ENCODE data around the gene AP4S1.
A peak's percentile ranks its signal among the peaks of the same experiment; 100 is the strongest.
"Not testable (repeated sequence)": the region's sequence is repeated elsewhere in the genome, so short reads cannot be mapped to it uniquely, and the experiment has no call there.

The AP4S1 gene

GRCh38 chr14:31026450-31027235 lies 1.2 kb downstream of the AP4S1 start:
- H3K9ac ChIP-seq (ENCODE audit: low read depth, low read length) = peak overlapping the region; percentile 90
- no peaks in the 10 kb centered on the region for H3K36me3 ChIP-seq (ENCODE audit: insufficient read depth, low read length)
- H3K27me3 ChIP-seq (ENCODE audit: control insufficient read depth, insufficient read depth, low read length) = no peaks in the 10 kb centered on the region

GRCh38 chr14:31027847-31028246 lies 2.4 kb downstream of the AP4S1 start:
- Histone ChIP-seq H3K4me2 (ENCODE audit: low read length) (peak overlapping the region; percentile 80), H3K36me3 (ENCODE audit: insufficient read depth, low read length) (no peaks in the 10 kb centered on the region), H3K9ac (ENCODE audit: low read depth, low read length) (no peak overlapping the region), H3K27me3 (ENCODE audit: control insufficient read depth, insufficient read depth, low read length) (no peaks in the 10 kb centered on the region), H3K9me3 (replicated peaks; ENCODE audit: low read length) (no peaks in the 10 kb centered on the region), H3K4me1 (ENCODE audit: control insufficient read depth, insufficient read depth, low read length) (peaks cover 18% of the 10 kb centered on the region), H3K4me3 (ENCODE audit: low read length) (no peak overlapping the region)

More at GRCh38 chr14:31026450-31027235, 1.2 kb downstream of the AP4S1 start:
- Histone ChIP-seq H3K9me3 (replicated peaks; ENCODE audit: low read length) (no peaks in the 10 kb centered on the region), H3K4me3 (ENCODE audit: low read length) (peak overlapping the region; percentile 99), H3K4me1 (ENCODE audit: control insufficient read depth, insufficient read depth, low read length) (peaks cover 17% of the 10 kb centered on the region), H3K4me2 (ENCODE audit: low read length) (peak overlapping the region; percentile 80)

- no peak overlapping the region for H3K4me3 ChIP-seq (ENCODE audit: low read length)
- H3K4me1 ChIP-seq (ENCODE audit: control insufficient read depth, insufficient read depth, low read length) = peaks cover 16% of the 10 kb centered on the region
- no peak overlapping the region for H3K9ac ChIP-seq (ENCODE audit: low read depth, low read length)
- no peaks in the 10 kb centered on the region for H3K27me3 ChIP-seq (ENCODE audit: control insufficient read depth, insufficient read depth, low read length)
- H3K4me2 ChIP-seq (ENCODE audit: low read length) = no peak overlapping the region
- H3K36me3 ChIP-seq (ENCODE audit: insufficient read depth, low read length) = no peaks in the 10 kb centered on the region
- no peaks in the 10 kb centered on the region for H3K9me3 ChIP-seq (replicated peaks; ENCODE audit: low read length)
These were observed 3.8 kb downstream of the AP4S1 start for GRCh38 chr14:31029016-31029970.

GRCh38 chr14:31030469-31030868 lies 5.0 kb downstream of the AP4S1 start:
- H3K4me2 ChIP-seq (ENCODE audit: low read length) = no peak overlapping the region
- H3K4me3 ChIP-seq (ENCODE audit: low read length) = no peak overlapping the region
- H3K36me3 ChIP-seq (ENCODE audit: insufficient read depth, low read length) = no peaks in the 10 kb centered on the region
- no peak overlapping the region for H3K9ac ChIP-seq (ENCODE audit: low read depth, low read length)
- no peaks in the 10 kb centered on the region for H3K27me3 ChIP-seq (ENCODE audit: control insufficient read depth, insufficient read depth, low read length)
- H3K9me3 ChIP-seq (replicated peaks; ENCODE audit: low read length) = no peaks in the 10 kb centered on the region
- peaks cover 11% of the 10 kb centered on the region for H3K4me1 ChIP-seq (ENCODE audit: control insufficient read depth, insufficient read depth, low read length)

- no peaks in the 10 kb centered on the region for H3K36me3 ChIP-seq (ENCODE audit: insufficient read depth, low read length)
- H3K4me1 ChIP-seq (ENCODE audit: control insufficient read depth, insufficient read depth, low read length) = peaks cover 10% of the 10 kb centered on the region
- H3K9ac ChIP-seq (ENCODE audit: low read depth, low read length) = no peak overlapping the region
- H3K4me2 ChIP-seq (ENCODE audit: low read length) = no peak overlapping the region
- H3K9me3 ChIP-seq (replicated peaks; ENCODE audit: low read length) = no peaks in the 10 kb centered on the region
- no peak overlapping the region for H3K4me3 ChIP-seq (ENCODE audit: low read length)
- H3K27me3 ChIP-seq (ENCODE audit: control insufficient read depth, insufficient read depth, low read length) = no peaks in the 10 kb centered on the region
These were observed 11.1 kb downstream of the AP4S1 start for GRCh38 chr14:31036552-31036951.

GRCh38 chr14:31037709-31038221 lies 12.3 kb downstream of the AP4S1 start:
- H3K9ac ChIP-seq (ENCODE audit: low read depth, low read length) = no peak overlapping the region
- no peak overlapping the region for H3K4me2 ChIP-seq (ENCODE audit: low read length)
- no peaks in the 10 kb centered on the region for H3K36me3 ChIP-seq (ENCODE audit: insufficient read depth, low read length)
- H3K9me3 ChIP-seq (replicated peaks; ENCODE audit: low read length) = no peaks in the 10 kb centered on the region
- H3K4me1 ChIP-seq (ENCODE audit: control insufficient read depth, insufficient read depth, low read length) = peaks cover 9% of the 10 kb centered on the region
- no peaks in the 10 kb centered on the region for H3K27me3 ChIP-seq (ENCODE audit: control insufficient read depth, insufficient read depth, low read length)
- H3K4me3 ChIP-seq (ENCODE audit: low read length) = no peak overlapping the region

- H3K27me3 ChIP-seq (ENCODE audit: control insufficient read depth, insufficient read depth, low read length) = no peaks in the 10 kb centered on the region
- no peaks in the 10 kb centered on the region for H3K9me3 ChIP-seq (replicated peaks; ENCODE audit: low read length)
- no peak overlapping the region for H3K4me3 ChIP-seq (ENCODE audit: low read length)
- no peak overlapping the region for H3K9ac ChIP-seq (ENCODE audit: low read depth, low read length)
- no peak overlapping the region for H3K4me2 ChIP-seq (ENCODE audit: low read length)
- no peaks in the 10 kb centered on the region for H3K36me3 ChIP-seq (ENCODE audit: insufficient read depth, low read length)
- H3K4me1 ChIP-seq (ENCODE audit: control insufficient read depth, insufficient read depth, low read length) = peaks cover 5% of the 10 kb centered on the region
These were observed 13.2 kb downstream of the AP4S1 start for GRCh38 chr14:31038521-31039166.

- no peak overlapping the region for H3K9ac ChIP-seq (ENCODE audit: low read depth, low read length)
- no peaks in the 10 kb centered on the region for H3K9me3 ChIP-seq (replicated peaks; ENCODE audit: low read length)
- no peaks in the 10 kb centered on the region for H3K4me1 ChIP-seq (ENCODE audit: control insufficient read depth, insufficient read depth, low read length)
- H3K27me3 ChIP-seq (ENCODE audit: control insufficient read depth, insufficient read depth, low read length) = no peaks in the 10 kb centered on the region
- no peak overlapping the region for H3K4me2 ChIP-seq (ENCODE audit: low read length)
- no peak overlapping the region for H3K4me3 ChIP-seq (ENCODE audit: low read length)
- no peaks in the 10 kb centered on the region for H3K36me3 ChIP-seq (ENCODE audit: insufficient read depth, low read length)
These were observed 16.9 kb downstream of the AP4S1 start for GRCh38 chr14:31042300-31042699.

- not testable (repeated sequence) for H3K36me3 ChIP-seq (ENCODE audit: insufficient read depth, low read length); H3K27me3 ChIP-seq (ENCODE audit: control insufficient read depth, insufficient read depth, low read length); H3K9ac ChIP-seq (ENCODE audit: low read depth, low read length); H3K4me1 ChIP-seq (ENCODE audit: control insufficient read depth, insufficient read depth, low read length); H3K4me3 ChIP-seq (ENCODE audit: low read length); H3K4me2 ChIP-seq (ENCODE audit: low read length); H3K9me3 ChIP-seq (replicated peaks; ENCODE audit: low read length)
These were observed 17.4 kb downstream of the AP4S1 start for GRCh38 chr14:31042893-31043292.

GRCh38 chr14:31043379-31043778 lies 17.9 kb downstream of the AP4S1 start:
- Histone ChIP-seq H3K4me1 (ENCODE audit: control insufficient read depth, insufficient read depth, low read length) (no peaks in the 10 kb centered on the region), H3K9ac (ENCODE audit: low read depth, low read length) (no peak overlapping the region), H3K36me3 (ENCODE audit: insufficient read depth, low read length) (no peaks in the 10 kb centered on the region), H3K27me3 (ENCODE audit: control insufficient read depth, insufficient read depth, low read length) (no peaks in the 10 kb centered on the region), H3K9me3 (replicated peaks; ENCODE audit: low read length) (no peaks in the 10 kb centered on the region), H3K4me3 (ENCODE audit: low read length) (no peak overlapping the region), H3K4me2 (ENCODE audit: low read length) (no peak overlapping the region)

- H3K4me3 ChIP-seq (ENCODE audit: low read length) = no peak overlapping the region
- H3K9me3 ChIP-seq (replicated peaks; ENCODE audit: low read length) = no peaks in the 10 kb centered on the region
- H3K27me3 ChIP-seq (ENCODE audit: control insufficient read depth, insufficient read depth, low read length) = no peaks in the 10 kb centered on the region
- H3K9ac ChIP-seq (ENCODE audit: low read depth, low read length) = no peak overlapping the region
- H3K4me2 ChIP-seq (ENCODE audit: low read length) = no peak overlapping the region
- no peaks in the 10 kb centered on the region for H3K36me3 ChIP-seq (ENCODE audit: insufficient read depth, low read length)
- H3K4me1 ChIP-seq (ENCODE audit: control insufficient read depth, insufficient read depth, low read length) = no peaks in the 10 kb centered on the region
These were observed 20.1 kb downstream of the AP4S1 start for GRCh38 chr14:31045501-31046080.

Measured in skeletal muscle satellite cell (primary cell).